AG04449 (cell line): Measurements from ENCODE around the gene PRXL2C.

ENCODE experiments used
- CTCF ChIA-PET: fragments of 350-600 bp; formaldehyde crosslinking; extraction: SDS; loops from one replicate; lab custom pipeline; 2021; ENCODE audit warnings: antibody characterized with exemption; lab: Yijun Ruan, JAX
- POLR2A ChIA-PET: fragments of 400-600, 350-600 bp; formaldehyde crosslinking; extraction: SDS; loops from one replicate; lab custom pipeline; 2020; ENCODE audit warnings: antibody characterized with exemption, inconsistent platforms; lab: Yijun Ruan, JAX
- DNase-seq: peaks from one replicate; pipeline ENCODE4 v3.0.0-alpha.2; 2010; ENCODE audit warnings: low read depth, low spot score
- H3K4me3 ChIP-seq: 2 replicates; pipeline ENCODE4 v1.5.1; 2011; ENCODE audit warnings: low read depth, mild to moderate bottlenecking, control low read depth, low read length
- TF ChIP-seq, protein P1 (sequence below): IDR thresholded peaks from one replicate; pipeline ENCODE4 v1.5.1; 2011; ENCODE audit warnings: mild to moderate bottlenecking, moderate library complexity, low read length, control low read depth, inconsistent platforms; ENCODE audit not compliant: insufficient read depth; ENCODE audit errors: missing control alignments

PRXL2C gene

DNA sequence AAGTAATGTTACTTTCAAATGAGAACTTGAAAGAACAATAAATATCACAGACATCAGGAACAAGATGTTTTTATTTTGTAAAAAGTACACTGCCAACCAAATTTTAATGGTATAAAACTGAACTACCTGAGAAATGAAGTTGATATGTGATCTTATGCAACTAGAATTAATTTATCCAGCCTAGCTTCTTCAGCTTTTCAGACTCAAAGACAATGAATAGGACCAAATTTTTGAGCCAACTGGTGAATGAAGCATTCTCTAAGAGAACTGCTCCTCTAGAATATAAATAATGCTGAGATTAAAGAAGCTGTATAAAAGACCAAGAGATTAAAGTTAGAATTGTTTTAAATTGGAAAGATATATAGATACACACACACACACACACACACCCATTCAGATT, 45.4 kb downstream of the PRXL2C start:
- DNase-seq, result no peak
- ChIA-PET CTCF (interaction anchor here (0.7 kb wide), 1 partner anchor 70 kb away, joined by 3 read pairs; no protein-coding TSS in a partner anchor), POLR2A (no interaction called here)
- TF ChIP-seq, protein P1, sequence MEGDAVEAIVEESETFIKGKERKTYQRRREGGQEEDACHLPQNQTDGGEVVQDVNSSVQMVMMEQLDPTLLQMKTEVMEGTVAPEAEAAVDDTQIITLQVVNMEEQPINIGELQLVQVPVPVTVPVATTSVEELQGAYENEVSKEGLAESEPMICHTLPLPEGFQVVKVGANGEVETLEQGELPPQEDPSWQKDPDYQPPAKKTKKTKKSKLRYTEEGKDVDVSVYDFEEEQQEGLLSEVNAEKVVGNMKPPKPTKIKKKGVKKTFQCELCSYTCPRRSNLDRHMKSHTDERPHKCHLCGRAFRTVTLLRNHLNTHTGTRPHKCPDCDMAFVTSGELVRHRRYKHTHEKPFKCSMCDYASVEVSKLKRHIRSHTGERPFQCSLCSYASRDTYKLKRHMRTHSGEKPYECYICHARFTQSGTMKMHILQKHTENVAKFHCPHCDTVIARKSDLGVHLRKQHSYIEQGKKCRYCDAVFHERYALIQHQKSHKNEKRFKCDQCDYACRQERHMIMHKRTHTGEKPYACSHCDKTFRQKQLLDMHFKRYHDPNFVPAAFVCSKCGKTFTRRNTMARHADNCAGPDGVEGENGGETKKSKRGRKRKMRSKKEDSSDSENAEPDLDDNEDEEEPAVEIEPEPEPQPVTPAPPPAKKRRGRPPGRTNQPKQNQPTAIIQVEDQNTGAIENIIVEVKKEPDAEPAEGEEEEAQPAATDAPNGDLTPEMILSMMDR, result no peak
- no peak overlapping the region for H3K4me3 ChIP-seq

DNA sequence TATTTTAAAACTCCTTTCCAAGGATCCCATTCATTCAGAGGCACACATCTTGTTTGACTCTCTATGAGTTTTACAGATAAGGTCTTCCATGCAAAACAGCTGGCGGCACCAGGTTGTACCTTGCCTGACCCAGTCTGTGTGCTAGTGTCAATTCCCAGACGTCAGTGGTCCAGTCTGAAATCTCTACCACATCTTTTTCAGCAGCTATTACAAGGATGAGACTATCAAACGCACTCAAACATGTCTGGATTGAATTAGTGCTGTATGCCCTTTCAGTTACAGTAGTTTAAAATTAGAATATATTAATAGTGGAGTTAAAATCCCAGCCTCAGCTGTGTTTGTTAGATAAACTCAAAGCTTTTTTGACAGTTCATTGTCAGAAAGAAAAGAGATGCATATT, 47.1 kb downstream of the PRXL2C start:
- POLR2A ChIA-PET, result no interaction called here
- TF ChIP-seq, protein P1, result no peak
- CTCF ChIA-PET, result interaction anchor here (0.7 kb wide), 1 partner anchor 155 kb away, joined by 3 read pairs; no protein-coding TSS in a partner anchor
- no peak for DNase-seq
- H3K4me3 ChIP-seq, result no peak overlapping the region

DNA sequence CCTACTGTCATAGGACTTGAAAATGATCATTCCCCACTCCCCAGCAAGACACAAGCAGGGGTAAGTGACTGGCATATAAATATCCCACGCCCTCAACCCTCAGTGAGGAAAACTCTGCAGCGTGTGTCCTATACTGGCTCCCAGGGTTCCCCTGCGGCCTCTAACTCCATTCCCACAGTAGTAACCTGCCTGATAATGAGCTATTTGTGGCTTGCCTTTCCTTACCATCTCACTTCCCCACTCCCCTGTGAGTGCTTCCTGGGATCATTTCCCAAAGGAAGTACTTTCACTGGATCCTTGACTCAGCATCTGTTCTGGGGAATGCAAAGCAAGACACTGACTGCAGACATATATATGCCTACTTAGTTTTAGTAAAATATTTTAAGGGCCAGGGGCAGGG, 49.8 kb downstream of the PRXL2C start:
- CTCF ChIA-PET, result interaction anchor here (1.5 kb wide), 1 partner anchor 14 kb away, joined by 3 read pairs; the partner anchor contains the start of gene CDC14B
- H3K4me3 ChIP-seq, result no peak overlapping the region
- TF ChIP-seq, protein P1, result no peak
- POLR2A ChIA-PET, result no interaction called here
- no peak for DNase-seq

DNA sequence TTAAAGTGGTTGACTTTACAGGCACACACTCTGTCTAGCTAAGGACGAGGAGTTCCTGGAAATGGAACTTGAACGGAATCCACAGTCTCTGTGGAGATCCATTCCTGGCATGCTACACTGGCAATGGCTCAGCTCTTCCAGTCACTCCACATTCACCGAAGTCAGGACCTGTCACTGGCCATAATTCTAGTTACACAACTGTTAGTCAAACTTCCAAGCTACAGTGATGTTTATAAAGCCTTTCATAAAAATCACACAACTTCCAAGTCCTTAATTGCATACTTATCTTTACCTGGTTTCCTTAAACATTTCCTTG, 51.2 kb downstream of the PRXL2C start:
- POLR2A ChIA-PET, result no interaction called here
- TF ChIP-seq, protein P1, result no peak

DNA sequence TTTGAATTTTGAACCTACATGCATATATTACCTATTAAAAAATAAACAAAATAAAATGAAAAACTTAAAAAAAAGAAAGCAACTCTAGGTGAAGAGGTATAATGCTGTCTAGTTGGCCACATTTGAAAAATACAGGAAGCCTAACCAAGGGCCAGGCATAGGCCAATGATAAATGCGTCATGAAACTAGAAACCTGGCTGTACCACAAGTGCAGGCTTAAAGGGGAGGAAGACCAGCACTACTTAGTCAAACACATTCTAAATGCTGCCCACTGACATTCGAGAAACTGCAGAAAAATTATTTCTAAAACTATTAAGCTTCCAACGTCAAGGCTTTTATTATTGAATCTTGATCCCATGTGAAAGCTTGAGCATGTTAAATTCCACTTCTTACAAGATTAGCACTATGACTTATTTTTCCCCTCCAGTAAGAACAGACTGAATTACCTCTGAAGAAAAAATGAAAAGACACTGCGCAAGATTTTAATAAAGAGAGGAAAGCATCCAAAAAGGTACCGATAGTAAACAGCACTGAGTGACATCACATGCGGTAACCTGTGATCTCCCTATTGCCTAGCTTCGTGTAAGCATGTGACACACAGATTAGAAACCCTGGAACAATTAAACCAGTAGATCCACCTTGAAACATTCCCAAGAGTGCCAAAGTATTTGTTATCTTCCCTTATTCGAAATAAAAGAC, 51.7 kb downstream of the PRXL2C start:
- CTCF ChIA-PET, result interaction anchor here (1.0 kb wide), 1 partner anchor 11 kb away, joined by 5 read pairs; no protein-coding TSS in a partner anchor
- POLR2A ChIA-PET, result no interaction called here
- no peak overlapping the region for H3K4me3 ChIP-seq
- DNase-seq, result no peak
- TF ChIP-seq, protein P1, result no peak

More for the DNA sequence above, 51.2 kb downstream of the PRXL2C start:
- no peak overlapping the region for H3K4me3 ChIP-seq
- DNase-seq, result no peak
- CTCF ChIA-PET, result interaction anchor here (1.5 kb wide), 1 partner anchor 15 kb away, joined by 3 read pairs; the partner anchor contains the start of gene CDC14B

DNA sequence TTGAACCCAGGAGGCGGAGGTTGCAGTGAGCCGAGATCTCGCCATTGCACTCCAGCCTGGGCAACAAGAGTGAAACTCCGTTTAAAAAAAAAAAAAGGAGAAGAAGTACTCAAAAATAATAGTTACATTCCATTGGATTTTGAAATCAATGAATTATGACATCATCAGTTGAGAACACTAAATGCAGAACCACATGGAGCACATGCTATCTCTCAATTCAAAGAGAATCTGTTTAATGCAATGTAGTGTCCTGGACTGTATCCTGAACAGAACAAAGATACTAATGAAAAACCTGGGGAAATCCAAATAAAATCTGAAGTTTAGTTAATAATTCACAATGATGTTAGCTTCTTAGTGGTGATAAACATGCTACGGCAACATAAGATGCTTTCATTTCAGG, 55.8 kb downstream of the PRXL2C start:
- TF ChIP-seq, protein P1, result no peak
- POLR2A ChIA-PET, result no interaction called here
- no peak overlapping the region for H3K4me3 ChIP-seq
- DNase-seq, result no peak
- CTCF ChIA-PET, result interaction anchor here (0.9 kb wide), 1 partner anchor 10 kb away, joined by 4 read pairs; no protein-coding TSS in a partner anchor
